Stimulated activated naive B cell treated with anti-CD40 and anti-IgM and Interleukin-4, amounts not matched to agents 10 μg/mL and 1 μg/mL and 100 μg/mL, for 72 hours (primary cell): ENCODE measurements around the gene STYXL1.
"Not testable (repeated sequence)": the region's sequence is repeated elsewhere in the genome, so short reads cannot be mapped to it uniquely, and the experiment has no call there.

Experiments
- ATAC-seq, 2 donors: fragments of 150-1000 bp; cut with Tn5 transposase; replicated peaks; 2 replicates each; pipeline ENCODE4 v1.10.0; 2021; ENCODE audit warnings: moderate library complexity in 1 of 2
- DNase-seq: peaks from one replicate; pipeline ENCODE4 v3.0.0; 2021
- H3K27ac Mint-ChIP-seq: one replicate; pipeline ENCODE4 v1.8.0; 2022; ENCODE audit warnings: mild to moderate bottlenecking, mixed read lengths
- H3K27me3 Mint-ChIP-seq, 2 donors: one replicate each; pipeline ENCODE4 v1.8.0; 2022; ENCODE audit warnings: mixed read lengths in 2 of 2
- H3K36me3 Mint-ChIP-seq, 2 donors: one replicate each; pipeline ENCODE4 v1.8.0; 2022; ENCODE audit warnings: mixed read lengths in 2 of 2, mild to moderate bottlenecking in 1 of 2
- H3K4me1 Mint-ChIP-seq, 2 donors: one replicate each; pipeline ENCODE4 v1.8.0; 2022; ENCODE audit warnings: mixed read lengths in 2 of 2, mild to moderate bottlenecking in 1 of 2
- H3K4me3 Mint-ChIP-seq, 2 donors: one replicate each; pipeline ENCODE4 v1.8.0; 2022; ENCODE audit warnings: mild to moderate bottlenecking in 2 of 2, mixed read lengths in 2 of 2, moderate library complexity in 1 of 2
- H3K9me3 Mint-ChIP-seq, 2 donors: one replicate each; pipeline ENCODE4 v1.8.0; 2022; ENCODE audit warnings: mixed read lengths in 2 of 2, mild to moderate bottlenecking in 1 of 2

STYXL1 gene

DNA sequence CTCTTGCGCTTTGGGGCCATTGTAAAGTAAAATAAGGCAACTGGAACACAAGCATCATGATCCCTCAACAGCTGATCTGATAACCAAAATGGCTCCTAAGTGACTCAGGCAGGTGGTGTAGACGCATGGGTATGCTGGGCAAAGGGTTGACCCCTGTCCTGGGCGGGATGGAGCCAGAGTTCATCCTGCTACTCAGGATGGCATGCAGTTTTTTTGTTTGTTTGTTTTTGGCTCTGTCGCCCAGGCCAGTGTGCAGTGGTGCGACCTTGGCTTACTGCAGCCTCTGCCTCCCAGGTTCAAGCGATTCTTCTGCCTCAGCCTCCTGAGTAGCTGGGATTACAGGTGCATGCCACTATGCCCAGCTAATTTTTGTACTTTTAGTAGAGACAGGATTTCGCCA lies 10.9 kb upstream of the STYXL1 start:
- H3K4me3 Mint-ChIP-seq, H3K4me1 Mint-ChIP-seq, H3K27me3 Mint-ChIP-seq, ATAC-seq, DNase-seq, H3K9me3 Mint-ChIP-seq, H3K27ac Mint-ChIP-seq: not testable (repeated sequence)
- H3K36me3 Mint-ChIP-seq = peaks cover 39 to 56% of the 10 kb centered on the region in 2 donors

DNA sequence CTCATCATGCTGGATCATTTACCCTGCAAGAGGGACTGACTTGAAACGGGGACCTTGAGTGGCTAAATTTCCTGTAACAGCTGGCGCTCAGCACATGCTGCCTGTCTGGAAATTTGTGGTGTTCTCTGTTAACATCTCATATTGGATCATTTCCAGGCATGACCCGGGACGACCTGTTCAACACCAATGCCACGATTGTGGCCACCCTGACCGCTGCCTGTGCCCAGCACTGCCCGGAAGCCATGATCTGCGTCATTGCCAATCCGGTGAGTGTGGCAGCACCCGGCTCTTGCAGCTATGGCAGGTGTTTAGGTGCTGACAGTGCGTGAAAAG lies 10.0 kb upstream of the STYXL1 start:
- H3K9me3 Mint-ChIP-seq = no peaks in the 10 kb centered on the region
- H3K27me3 Mint-ChIP-seq = no peaks in the 10 kb centered on the region
- DNase-seq (no peak), ATAC-seq (no peak)
- no peak overlapping the region for H3K4me3 Mint-ChIP-seq
- H3K4me1 Mint-ChIP-seq = peaks cover 6 to 14% of the 10 kb centered on the region in 2 donors
- H3K36me3 Mint-ChIP-seq = peaks cover 38 to 56% of the 10 kb centered on the region in 2 donors
- peak overlapping the region; percentile 20 for H3K27ac Mint-ChIP-seq

DNA sequence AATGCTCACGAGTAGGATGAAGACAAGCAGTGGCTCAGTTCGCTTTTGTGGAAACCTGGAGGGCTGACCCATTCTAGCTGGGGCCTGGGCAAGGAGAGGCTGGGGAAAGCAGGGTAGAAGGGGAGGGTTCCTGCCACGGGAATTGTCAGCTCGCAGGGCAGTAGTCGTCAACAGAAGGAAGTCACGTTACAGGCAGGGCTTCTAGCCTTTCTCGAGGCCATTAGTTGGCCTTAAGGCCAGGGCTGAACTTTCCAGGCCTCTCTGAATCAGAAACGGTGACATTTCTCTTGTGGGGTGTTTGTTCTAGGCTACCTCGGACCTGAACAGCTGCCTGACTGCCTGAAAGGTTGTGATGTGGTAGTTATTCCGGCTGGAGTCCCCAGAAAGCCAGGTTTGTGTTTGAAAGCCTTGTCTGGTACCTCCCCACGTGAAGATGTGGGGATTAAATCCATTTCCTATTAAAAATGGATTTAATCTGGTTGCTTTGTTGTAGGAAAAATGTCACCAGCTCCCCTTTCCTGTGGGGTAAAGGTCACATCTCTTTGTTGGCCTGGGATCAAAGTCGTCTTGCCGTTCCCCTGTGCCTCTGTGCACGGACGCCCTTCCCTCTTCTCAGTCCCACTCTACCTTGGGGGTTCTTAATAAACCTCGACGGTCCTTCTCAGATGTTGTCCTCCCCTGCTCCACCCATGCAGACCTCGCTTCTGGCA lies 9.5 kb upstream of the STYXL1 start:
- no peak overlapping the region for H3K4me3 Mint-ChIP-seq
- H3K27ac Mint-ChIP-seq = peak overlapping the region; percentile 20
- peaks cover 7 to 16% of the 10 kb centered on the region in 2 donors for H3K4me1 Mint-ChIP-seq
- no peaks in the 10 kb centered on the region for H3K9me3 Mint-ChIP-seq
- ATAC-seq (no peak), DNase-seq (no peak)
- H3K27me3 Mint-ChIP-seq = no peaks in the 10 kb centered on the region
- peaks cover 37 to 52% of the 10 kb centered on the region in 2 donors for H3K36me3 Mint-ChIP-seq

DNA sequence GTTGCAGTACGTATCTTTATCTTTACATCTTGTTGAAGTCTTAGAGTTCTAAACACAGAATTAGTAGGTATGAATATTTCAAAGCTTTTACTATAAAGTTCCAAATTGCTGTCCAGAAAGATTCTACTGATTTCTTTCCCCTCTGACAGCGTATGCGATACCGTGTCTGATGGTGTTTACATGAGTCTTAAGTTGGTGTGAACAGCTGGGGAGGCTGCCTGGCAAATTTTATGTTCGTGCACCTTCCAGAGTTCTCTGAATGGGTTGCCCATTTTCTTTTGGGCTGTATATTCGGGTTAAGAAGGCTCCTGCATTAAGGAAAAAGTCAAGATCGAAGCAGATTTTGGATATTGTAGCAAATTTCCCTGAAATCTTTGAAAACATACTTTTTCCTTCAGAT lies 8.4 kb upstream of the STYXL1 start:
- H3K27ac Mint-ChIP-seq = no peak overlapping the region
- no peak for ATAC-seq
- H3K4me1 Mint-ChIP-seq = peaks cover 7 to 18% of the 10 kb centered on the region in 2 donors
- DNase-seq = no peak
- H3K27me3 Mint-ChIP-seq = no peaks in the 10 kb centered on the region
- H3K36me3 Mint-ChIP-seq = peaks cover 30 to 43% of the 10 kb centered on the region in 2 donors
- no peaks in the 10 kb centered on the region for H3K9me3 Mint-ChIP-seq
- no peak overlapping the region for H3K4me3 Mint-ChIP-seq

DNA sequence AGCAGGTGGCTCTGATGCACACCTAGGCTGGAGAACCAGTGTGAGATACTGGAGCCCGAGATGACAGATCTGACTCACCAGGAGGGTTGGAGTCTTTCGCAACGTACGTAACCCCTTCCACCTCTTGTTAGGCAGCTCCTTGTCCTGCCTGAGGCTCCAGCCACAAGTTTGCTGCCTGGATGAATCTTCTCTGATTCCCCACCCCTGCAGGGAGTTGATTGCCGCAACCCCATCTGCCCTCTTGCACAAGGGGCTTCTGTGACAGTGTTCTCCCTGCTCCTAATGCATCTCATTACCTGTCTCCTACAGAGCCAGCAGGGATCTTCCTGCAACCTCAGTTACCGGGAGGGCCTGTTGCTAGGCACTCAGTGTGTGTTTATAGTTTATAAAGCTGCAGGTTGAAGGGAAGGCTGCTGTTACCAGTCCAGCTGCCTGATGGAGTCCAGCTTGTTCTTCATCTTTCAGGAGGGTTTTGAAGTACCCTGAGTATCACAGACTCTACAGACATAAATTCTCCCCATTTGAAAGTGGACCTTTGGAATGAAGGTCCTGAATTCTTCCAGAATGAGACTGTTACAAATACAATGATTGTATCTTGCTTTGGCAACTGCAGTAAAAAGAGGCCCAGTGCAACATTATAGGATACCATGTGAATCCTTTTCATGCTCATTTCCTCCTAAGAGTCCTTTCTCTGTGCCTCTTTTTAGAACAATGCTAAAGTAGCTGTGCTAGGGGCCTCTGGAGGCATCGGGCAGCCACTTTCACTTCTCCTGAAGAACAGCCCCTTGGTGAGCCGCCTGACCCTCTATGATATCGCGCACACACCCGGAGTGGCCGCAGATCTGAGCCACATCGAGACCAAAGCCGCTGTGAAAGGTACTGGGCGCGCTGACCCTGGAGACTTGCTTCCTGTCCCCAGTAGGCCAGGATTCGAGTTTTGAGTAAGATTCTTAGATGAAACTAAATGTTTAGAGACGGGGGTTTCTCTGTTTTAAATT lies 6.6 kb upstream of the STYXL1 start:
- Mint-ChIP-seq H3K27me3 (no peaks in the 10 kb centered on the region), H3K9me3 (no peaks in the 10 kb centered on the region), H3K4me1 (peaks cover 16 to 33% of the 10 kb centered on the region in 2 donors), H3K36me3 (peaks cover 29 to 44% of the 10 kb centered on the region in 2 donors), H3K27ac (peak overlapping the region; percentile 31), H3K4me3 (no peak overlapping the region)
- no peak for DNase-seq
- no peak for ATAC-seq

DNA sequence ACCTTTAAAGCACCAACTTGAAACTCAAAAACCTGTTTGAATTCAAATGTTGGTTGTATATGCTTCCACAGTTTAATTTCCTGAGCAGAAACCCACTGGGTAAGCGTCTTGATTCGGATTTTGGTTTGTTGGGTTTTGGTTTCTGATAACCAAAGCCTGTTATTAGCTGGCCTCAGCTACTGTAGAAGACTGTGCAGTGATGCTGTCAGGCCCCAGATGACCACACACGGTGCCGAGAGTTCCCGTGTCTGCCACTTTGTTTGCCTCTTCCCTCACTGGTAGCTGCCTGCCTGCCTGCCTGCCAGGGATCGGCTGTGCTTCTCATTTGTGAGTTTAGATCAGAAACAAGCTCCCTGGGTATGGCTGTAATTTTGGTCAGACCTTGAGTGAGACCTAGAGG lies 5.7 kb upstream of the STYXL1 start:
- H3K4me1 Mint-ChIP-seq = peaks cover 19 to 38% of the 10 kb centered on the region in 2 donors
- no peak overlapping the region for H3K4me3 Mint-ChIP-seq
- peak overlapping the region; percentile 31 for H3K27ac Mint-ChIP-seq
- no peaks in the 10 kb centered on the region for H3K27me3 Mint-ChIP-seq
- DNase-seq (no peak), ATAC-seq (no peak)
- H3K9me3 Mint-ChIP-seq = no peaks in the 10 kb centered on the region
- peaks cover 30 to 44% of the 10 kb centered on the region in 2 donors for H3K36me3 Mint-ChIP-seq

DNA sequence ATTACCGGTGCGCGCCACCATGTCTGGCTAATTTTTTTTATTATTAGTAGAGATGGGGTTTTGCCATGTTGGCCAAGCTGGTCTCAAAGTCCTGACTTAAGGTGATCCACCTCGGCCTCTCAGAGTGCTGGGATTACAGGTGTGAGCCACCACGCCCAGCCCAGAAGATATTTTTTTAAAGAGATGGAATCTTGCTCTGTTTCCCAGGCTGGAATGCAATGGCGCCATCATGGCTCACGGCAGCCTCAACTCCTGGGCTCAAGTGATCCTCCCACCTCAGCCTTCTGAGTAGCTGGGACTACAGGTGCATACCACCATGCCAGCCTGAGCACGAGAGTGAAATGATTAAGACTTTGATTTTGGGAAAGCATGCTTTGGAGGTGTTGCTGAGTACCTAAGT lies 4.9 kb upstream of the STYXL1 start:
- not testable (repeated sequence) for ATAC-seq, H3K9me3 Mint-ChIP-seq, H3K4me3 Mint-ChIP-seq, DNase-seq, H3K27ac Mint-ChIP-seq, H3K27me3 Mint-ChIP-seq
- Mint-ChIP-seq H3K4me1 (peaks cover 19 to 38% of the 10 kb centered on the region in 2 donors), H3K36me3 (peaks cover 25 to 39% of the 10 kb centered on the region in 2 donors)

DNA sequence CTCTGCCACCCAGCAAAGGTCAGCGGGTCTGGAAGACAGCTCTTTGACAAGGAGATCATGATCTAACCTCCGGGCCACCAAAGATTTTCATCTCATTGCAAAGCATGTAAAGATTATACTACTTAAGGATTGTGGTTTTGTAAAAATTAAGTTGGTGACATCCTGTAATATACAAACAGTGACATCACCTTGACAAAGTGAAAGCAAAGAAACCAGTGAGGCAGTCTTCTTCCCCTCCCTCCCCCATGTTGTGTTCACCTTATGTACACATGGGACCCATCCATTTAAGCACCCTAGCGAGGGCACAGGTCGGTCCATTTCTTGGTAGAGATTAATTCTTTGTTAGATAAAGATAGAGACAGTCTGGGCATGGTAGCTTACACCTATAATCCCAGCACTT lies 4.0 kb upstream of the STYXL1 start:
- Mint-ChIP-seq H3K36me3 (peaks cover 25 to 36% of the 10 kb centered on the region in 2 donors), H3K9me3 (no peaks in the 10 kb centered on the region), H3K4me3 (no peak overlapping the region), H3K27me3 (no peaks in the 10 kb centered on the region), H3K4me1 (peaks cover 19 to 38% of the 10 kb centered on the region in 2 donors), H3K27ac (no peak overlapping the region)
- DNase-seq = no peak
- no peak for ATAC-seq

DNA sequence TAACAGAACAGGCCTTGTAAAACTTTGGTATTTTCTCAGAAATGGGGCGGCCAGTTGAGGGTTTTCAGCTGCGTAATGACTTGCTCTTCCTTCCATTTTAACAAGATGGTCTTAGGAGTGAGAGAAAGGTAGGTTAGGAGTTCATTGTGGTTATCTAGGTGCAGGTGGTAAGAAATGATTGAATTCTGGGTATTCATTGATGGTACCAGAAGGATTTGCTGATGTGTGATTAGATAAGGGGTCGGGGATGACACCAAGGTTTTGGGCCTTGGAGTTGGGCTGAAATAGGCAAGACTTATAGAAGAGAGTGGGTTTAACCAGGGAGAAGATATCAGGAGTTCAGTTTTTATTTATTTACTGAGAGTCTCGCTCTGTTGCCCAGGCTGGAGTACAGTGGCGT lies 2.7 kb upstream of the STYXL1 start:
- ATAC-seq (no peak), DNase-seq (no peak)
- H3K4me1 Mint-ChIP-seq = peaks cover 21 to 44% of the 10 kb centered on the region in 2 donors
- peak overlapping the region in 1 of 2 donors; percentile 10 for H3K4me3 Mint-ChIP-seq
- peak overlapping the region; percentile 63 for H3K27ac Mint-ChIP-seq
- no peaks in the 10 kb centered on the region for H3K9me3 Mint-ChIP-seq
- peaks cover 25 to 37% of the 10 kb centered on the region in 2 donors for H3K36me3 Mint-ChIP-seq
- H3K27me3 Mint-ChIP-seq = no peaks in the 10 kb centered on the region

DNA sequence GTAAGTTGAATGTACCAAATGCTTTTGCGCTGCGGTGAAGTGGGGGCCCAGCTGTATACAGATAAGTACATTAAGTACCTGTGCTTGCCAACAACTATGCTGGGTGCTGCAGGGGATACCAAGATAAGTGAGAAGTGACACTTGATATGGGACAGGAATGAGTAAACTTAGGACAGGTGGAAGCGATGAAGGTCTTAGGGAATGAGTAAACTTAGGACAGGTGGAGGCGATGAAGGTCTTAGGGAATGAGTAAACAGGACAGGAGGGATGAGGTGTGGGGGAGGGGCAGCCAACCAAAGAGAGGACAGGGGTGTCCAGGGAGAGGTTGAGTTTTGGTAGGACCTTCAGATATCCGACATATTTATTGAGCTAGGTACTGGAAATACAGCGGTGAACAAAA lies 1.5 kb upstream of the STYXL1 start:
- peaks cover 24 to 39% of the 10 kb centered on the region in 2 donors for H3K4me1 Mint-ChIP-seq
- DNase-seq (no peak), ATAC-seq (no peak)
- peak overlapping the region; percentile 51 for H3K27ac Mint-ChIP-seq
- no peaks in the 10 kb centered on the region for H3K27me3 Mint-ChIP-seq
- H3K4me3 Mint-ChIP-seq = peak overlapping the region; percentile 92 to 94
- H3K9me3 Mint-ChIP-seq = no peaks in the 10 kb centered on the region
- peaks cover 29 to 43% of the 10 kb centered on the region in 2 donors for H3K36me3 Mint-ChIP-seq

DNA sequence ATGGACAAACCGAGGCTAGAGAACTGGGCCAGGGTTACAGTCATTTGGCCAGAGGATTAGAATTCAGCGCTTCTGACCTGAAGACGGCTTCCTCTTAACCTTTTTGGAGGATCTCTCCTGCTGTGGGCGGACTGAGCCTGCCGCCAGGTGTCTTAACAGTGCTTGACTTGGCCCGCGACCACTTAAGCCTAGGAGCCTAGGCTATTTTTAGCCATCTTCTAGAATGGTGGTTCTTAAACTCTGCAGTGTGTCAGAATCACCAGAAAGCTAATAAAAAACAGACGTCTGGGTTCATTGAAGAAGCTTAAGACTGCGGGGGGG lies 828 bp upstream of the STYXL1 start:
- ATAC-seq (peak; percentile 26 to 27), DNase-seq (no peak)
- H3K36me3 Mint-ChIP-seq = peaks cover 29 to 41% of the 10 kb centered on the region in 2 donors
- H3K4me1 Mint-ChIP-seq = peaks cover 21 to 37% of the 10 kb centered on the region in 2 donors
- H3K9me3 Mint-ChIP-seq = no peaks in the 10 kb centered on the region
- peak overlapping the region; percentile 92 to 94 for H3K4me3 Mint-ChIP-seq
- H3K27me3 Mint-ChIP-seq = no peaks in the 10 kb centered on the region
- H3K27ac Mint-ChIP-seq = peak overlapping the region; percentile 95

DNA sequence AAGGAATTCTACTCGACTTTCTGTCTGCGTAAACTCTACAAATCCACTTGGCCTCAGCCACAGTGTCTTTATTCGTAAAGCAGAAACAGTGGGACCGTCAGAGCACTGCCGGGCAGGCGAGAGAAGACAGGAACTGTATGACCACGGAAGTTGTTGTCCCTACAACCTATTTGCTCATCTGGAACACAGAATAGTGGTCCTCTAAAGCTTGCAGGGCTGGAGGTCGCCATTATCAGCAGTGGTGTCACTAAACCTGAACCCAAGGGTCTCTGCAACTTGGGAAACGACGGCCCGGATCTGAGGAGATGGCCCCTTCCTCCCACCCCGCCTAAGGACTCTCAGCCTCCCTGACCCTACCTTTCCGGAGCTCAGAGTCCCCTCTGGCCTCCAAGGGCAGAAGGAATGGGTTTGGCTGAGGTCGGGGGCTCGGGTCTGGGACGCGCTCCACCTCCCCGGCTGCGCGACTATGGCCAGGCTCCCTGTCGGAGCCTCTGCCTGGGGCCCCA lies 442 bp downstream of the STYXL1 start:
- Mint-ChIP-seq H3K27ac (peak overlapping the region; percentile 95), H3K27me3 (no peaks in the 10 kb centered on the region), H3K9me3 (no peaks in the 10 kb centered on the region), H3K4me1 (peaks cover 20 to 28% of the 10 kb centered on the region in 2 donors), H3K4me3 (peak overlapping the region; percentile 92 to 94), H3K36me3 (peaks cover 23 to 41% of the 10 kb centered on the region in 2 donors)
- ATAC-seq (peak; percentile 10 to 18), DNase-seq (peak; percentile 5)

DNA sequence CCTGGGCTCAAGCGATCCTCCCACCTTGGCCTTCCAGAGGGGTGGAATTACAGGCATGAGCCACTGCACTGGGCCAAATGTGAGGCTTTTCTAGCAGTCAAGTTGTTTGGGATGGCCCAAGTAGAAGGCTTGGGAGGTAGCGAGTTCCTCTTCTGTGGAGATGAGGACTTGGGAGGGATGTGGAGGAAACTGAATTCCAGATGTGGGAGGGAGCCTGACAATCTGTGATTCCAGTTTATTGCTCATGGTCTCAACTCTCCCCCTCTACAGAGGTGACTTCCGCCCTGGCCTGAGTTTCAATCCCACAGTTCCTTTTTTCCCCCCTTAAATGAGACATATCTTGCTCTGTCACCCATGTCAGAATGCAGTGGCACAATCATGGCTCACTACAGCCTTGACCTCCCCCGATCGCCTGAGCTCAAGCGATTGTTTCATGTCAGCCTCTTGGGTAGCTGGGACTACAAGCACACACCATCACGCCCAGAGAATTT lies 3.4 kb downstream of the STYXL1 start:
- DNase-seq (no peak), ATAC-seq (no peak)
- no peak overlapping the region for H3K4me3 Mint-ChIP-seq
- no peak overlapping the region for H3K27ac Mint-ChIP-seq
- H3K4me1 Mint-ChIP-seq = peaks cover 12% of the 10 kb centered on the region in 2 donors
- peaks cover 14 to 33% of the 10 kb centered on the region in 2 donors for H3K36me3 Mint-ChIP-seq
- H3K9me3 Mint-ChIP-seq = no peaks in the 10 kb centered on the region
- no peaks in the 10 kb centered on the region for H3K27me3 Mint-ChIP-seq

DNA sequence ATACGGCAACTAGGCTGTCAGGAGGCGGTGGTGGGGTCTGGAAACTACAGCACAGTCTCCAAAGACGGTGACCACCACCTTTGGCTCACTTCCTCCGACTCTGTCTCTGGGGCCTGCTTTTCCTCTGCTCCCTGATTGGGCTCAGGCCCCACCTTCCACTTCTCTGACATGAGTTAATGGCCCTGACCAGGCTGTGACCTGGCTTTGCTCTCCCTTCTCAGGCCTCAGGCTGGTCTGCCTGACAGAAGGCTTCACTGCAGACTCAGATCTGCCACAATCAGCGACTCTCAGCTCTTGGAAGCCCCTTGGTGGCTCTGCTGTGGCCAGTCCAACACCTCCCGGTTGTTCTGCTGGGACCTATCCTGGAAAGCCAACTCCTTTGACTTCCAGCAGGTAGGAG lies 7.7 kb downstream of the STYXL1 start:
- no peaks in the 10 kb centered on the region for H3K27me3 Mint-ChIP-seq
- H3K4me1 Mint-ChIP-seq = peaks cover 0 to 6% of the 10 kb centered on the region in 2 donors
- no peak for ATAC-seq
- no peak for DNase-seq
- H3K27ac Mint-ChIP-seq = no peak overlapping the region
- H3K4me3 Mint-ChIP-seq = no peak overlapping the region
- no peaks in the 10 kb centered on the region for H3K9me3 Mint-ChIP-seq
- H3K36me3 Mint-ChIP-seq = peaks cover 11 to 28% of the 10 kb centered on the region in 2 donors
